GM18505 (cell line): ENCODE results near the gene COQ5.

Experiments used
- ATAC-seq: cut with Tn5 transposase; IDR thresholded peaks from one replicate; pipeline ENCODE4 v1.9.1; 2021; ENCODE audit not compliant: unreplicated experiment
- POLR2A ChIP-seq: IDR thresholded peaks from 4 replicates; pipeline ENCODE4 v1.6.1; 2011; ENCODE audit warnings: borderline replicate concordance; ENCODE audit not compliant: insufficient read depth, insufficient read length; ENCODE audit errors: extremely low read depth

Gene COQ5

GRCh38 chr12:120467439-120467838 is 61.5 kb downstream of the COQ5 start:
- no peak for ATAC-seq
- no peak for TF ChIP-seq POLR2A

DNA sequence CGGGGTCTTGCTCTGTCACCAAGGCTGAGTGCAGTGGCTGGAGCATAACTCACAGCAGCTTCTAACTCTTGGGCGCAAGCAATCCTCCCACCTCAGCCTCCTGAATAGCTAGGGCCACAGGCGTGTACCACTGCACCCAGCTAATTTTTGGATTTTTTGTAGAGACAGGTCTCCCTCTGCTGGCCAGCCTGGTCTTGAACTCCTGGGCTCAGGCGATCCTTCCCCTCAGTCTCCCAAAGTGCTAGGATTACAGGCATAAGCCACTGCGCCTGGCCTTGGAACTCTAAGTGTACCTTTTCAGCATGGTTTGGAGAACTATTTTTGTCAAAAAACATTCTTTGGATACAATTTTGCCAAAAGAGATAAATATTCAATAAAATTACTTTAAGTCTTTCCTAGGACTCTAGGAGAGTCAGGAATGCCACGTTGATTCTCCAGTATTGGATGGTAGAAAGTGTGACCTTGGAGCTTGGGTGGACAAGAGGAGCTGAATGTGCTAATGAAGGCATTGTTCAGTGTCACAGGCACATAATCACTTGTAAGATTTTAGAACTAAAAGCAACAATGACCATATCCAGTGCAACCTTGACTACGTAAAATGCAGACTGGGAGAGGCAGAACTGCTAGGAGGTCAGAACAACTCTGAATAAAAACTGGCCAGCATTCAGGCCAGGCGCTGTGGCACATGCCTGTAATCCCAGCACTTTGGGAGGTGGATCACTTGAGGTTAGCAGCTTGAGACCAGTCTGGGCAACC is 62.2 kb downstream of the COQ5 start:
- no peak for ATAC-seq
- TF ChIP-seq POLR2A = no peak

GRCh38 chr12:120465756-120466155 is 63.2 kb downstream of the COQ5 start:
- ATAC-seq = no peak
- no peak for TF ChIP-seq POLR2A

GRCh38 chr12:120463712-120464111 is 65.2 kb downstream of the COQ5 start:
- no peak for TF ChIP-seq POLR2A
- ATAC-seq = no peak

DNA sequence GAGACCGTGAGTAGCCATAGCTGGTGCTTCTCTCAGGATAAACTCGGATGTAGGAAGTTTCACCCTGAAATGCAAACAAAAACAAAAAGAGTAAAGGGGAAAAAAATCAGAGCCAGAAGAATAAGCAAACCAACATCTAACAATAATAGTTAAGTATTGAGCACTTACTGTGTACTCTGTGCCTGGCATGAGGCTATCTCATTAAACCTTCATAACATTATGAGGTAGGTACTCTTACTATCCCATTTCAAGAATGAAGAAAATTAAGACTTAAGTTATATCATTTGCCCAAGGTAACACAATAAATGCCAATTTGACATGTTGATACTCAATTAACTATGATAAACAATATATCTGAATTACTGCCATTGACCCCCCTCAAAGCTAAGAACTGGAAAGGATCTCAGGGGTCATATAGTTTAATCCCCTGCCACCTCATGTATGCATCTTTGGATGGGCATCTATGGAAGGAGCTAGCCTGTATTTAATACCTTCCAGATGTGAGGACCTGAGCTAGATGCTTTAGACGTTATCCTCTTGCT is 66.8 kb downstream of the COQ5 start:
- no peak for TF ChIP-seq POLR2A
- ATAC-seq = no peak

DNA sequence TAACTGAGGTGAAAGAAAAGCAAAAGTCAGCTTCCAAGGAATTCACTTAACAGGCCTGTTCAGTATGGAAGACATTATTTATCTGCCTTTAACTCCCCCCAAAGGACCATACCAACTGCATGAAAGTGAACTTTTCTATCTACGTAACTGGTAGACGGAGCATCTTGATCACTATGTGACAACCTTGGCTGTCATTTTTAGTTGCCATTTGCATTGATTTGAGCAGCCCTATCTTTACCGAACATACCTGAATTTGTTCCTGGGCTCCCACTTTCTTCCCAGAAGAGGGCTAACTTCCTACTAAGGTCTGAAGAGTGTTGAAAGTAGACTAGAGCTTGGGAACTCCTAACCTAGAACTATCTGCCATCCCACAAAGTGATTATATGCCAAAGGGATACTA is 68.8 kb downstream of the COQ5 start:
- TF ChIP-seq POLR2A = no peak
- ATAC-seq = no peak

DNA sequence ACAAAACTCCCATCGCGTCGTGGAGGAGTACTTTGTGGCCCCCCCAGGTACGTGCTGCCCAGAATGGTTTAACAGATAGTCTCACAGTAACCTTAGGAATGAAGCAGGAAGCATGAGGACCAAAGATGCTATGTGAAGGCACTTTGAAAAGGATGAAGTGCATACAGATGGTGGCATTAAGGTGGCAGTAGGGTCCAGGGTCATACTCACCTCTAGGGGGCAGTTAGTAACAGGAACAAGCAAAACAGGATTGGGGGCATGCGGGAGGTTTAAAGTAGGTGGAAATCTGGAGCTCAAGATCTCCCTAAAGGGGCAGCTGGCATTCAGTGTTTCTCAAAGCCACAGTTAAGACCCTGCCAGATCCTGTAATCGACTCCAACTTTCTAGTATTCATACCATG is 71.8 kb downstream of the COQ5 start:
- TF ChIP-seq POLR2A = no peak
- no peak for ATAC-seq

DNA sequence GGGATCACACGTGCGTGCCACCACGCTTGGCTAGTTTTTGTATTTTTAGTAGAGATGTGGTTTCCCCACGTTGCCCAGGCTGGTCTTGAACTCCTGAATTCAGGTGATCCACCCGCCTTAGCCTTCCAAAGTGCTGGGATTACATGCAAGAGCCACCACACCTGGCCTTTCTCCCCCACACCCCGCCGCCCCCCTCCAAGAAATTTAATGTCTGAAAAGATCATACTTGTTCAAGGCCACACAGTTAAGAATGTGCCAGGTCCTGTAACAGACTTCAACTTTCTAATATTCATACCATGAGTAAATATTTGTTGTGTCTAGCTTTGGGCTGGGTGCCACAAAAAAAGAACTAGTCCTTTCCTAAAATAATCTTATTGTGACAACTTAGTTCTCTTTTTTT is 73.7 kb downstream of the COQ5 start:
- no peak for TF ChIP-seq POLR2A
- no peak for ATAC-seq

GRCh38 chr12:120453977-120454376 is 75.0 kb downstream of the COQ5 start:
- TF ChIP-seq POLR2A = no peak
- no peak for ATAC-seq
